ENCODE measurements around the gene MRPS23. TPM values are rescaled to one million over a fixed set of nuclear protein-coding genes. Genes with fewer than 3 reads are reported as not detected.
A peak's percentile ranks its signal among the peaks of the same experiment; 100 is the strongest.

Gene MRPS23
- total and polyA plus RNA-seq, 2 of the 13 experiments (the other 11 are each of a cell fraction or from before 2014, with no cell fraction given) = 63.2 to 181 TPM

- TF ChIP-seq HMGXB4 (CRISPR knock-in tag; IDR thresholded peaks at IDR 0.05; ENCODE audit: borderline replicate concordance in 1 of 2, low read depth in 1 of 2) (peak in 1 of 2 experiments; percentile 71; a peak in 1 of 4 replicates), MBNL3 (CRISPR knock-in tag; conservative IDR thresholded peaks at IDR 0.05) (no peak), ZNF607 (CRISPR knock-in tag; IDR thresholded peaks at IDR 0.05; ENCODE audit: borderline replicate concordance) (peak; percentile 8; the same call in 1 of the 2 replicates), YEATS2 (CRISPR knock-in tag; IDR thresholded peaks at IDR 0.05; ENCODE audit: borderline replicate concordance) (peak; percentile 19; the same call in 1 of the 2 replicates), ZNF619 (CRISPR knock-in tag; IDR thresholded peaks at IDR 0.05) (no peak), PLRG1 (conservative IDR thresholded peaks at IDR 0.05) (no peak), POLR2G (IDR thresholded peaks at IDR 0.05; ENCODE audit: low read depth, low read length) (peak; percentile 58; the same call in 1 of the 2 replicates), FOXM1 (CRISPR knock-in tag; IDR thresholded peaks at IDR 0.05) (no peak), ZBTB46 (CRISPR knock-in tag; IDR thresholded peaks at IDR 0.05; ENCODE audit: borderline replicate concordance) (no peak), ZNF850 (CRISPR knock-in tag; conservative IDR thresholded peaks at IDR 0.05) (no peak), MTERF4 (CRISPR knock-in tag; IDR thresholded peaks at IDR 0.05) (peak; percentile 67; the same call in 1 of the 2 replicates), RERE (CRISPR knock-in tag; IDR thresholded peaks at IDR 0.05; ENCODE audit: low read depth) (0 out of 2 replicates have a peak, but pooled peaks have one; percentile 75), TBP (CRISPR knock-in tag; IDR thresholded peaks at IDR 0.05) (no peak), ZNF24 (IDR thresholded peaks at IDR 0.05) (no peak), ATF4 (CRISPR knock-in tag; IDR thresholded peaks at IDR 0.05) (no peak)
- TF ChIP-seq, protein P1, sequence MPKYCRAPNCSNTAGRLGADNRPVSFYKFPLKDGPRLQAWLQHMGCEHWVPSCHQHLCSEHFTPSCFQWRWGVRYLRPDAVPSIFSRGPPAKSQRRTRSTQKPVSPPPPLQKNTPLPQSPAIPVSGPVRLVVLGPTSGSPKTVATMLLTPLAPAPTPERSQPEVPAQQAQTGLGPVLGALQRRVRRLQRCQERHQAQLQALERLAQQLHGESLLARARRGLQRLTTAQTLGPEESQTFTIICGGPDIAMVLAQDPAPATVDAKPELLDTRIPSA (CRISPR knock-in tag; IDR thresholded peaks at IDR 0.05; ENCODE audit: borderline replicate concordance) = no peak; the same call in 1 of the 2 replicates
Observed at GRCh38 chr17:57861000-57861789, 11.4 kb upstream of the MRPS23 start (continued).

Data from HepG2 (cell line).